Measurements from ENCODE around the gene NUDT9.

NUDT9 gene

GRCh38 chr4:87428979-87429378 lies 6.6 kb downstream of the NUDT9 start:
- Histone ChIP-seq H3K9me2 (replicated peaks; ENCODE audit: insufficient read depth, low read length) (no peaks in the 10 kb centered on the region), H3K79me2 (ENCODE audit: low read length) (peaks cover 58% of the 10 kb centered on the region), H3K27me3 (replicated peaks; ENCODE audit: insufficient read depth, low read length) (no peaks in the 10 kb centered on the region), H4K20me1 (ENCODE audit: insufficient read depth, low read length) (no peaks in the 10 kb centered on the region), H3K36me3 (replicated peaks; ENCODE audit: insufficient read depth, low read length) (no peaks in the 10 kb centered on the region), H3K4me3 (ENCODE audit: low read length) (no peak overlapping the region), H3K9ac (ENCODE audit: low read length) (no peak overlapping the region), H3K27ac (ENCODE audit: low read length) (no peak overlapping the region), H3F3A (ENCODE audit: insufficient read depth, low read length) (no peaks in the 10 kb centered on the region), H2AFZ (ENCODE audit: low read length) (no peak overlapping the region), H3K9me3 (replicated peaks; ENCODE audit: insufficient read depth, low read length) (no peaks in the 10 kb centered on the region), H3K4me2 (ENCODE audit: low read depth, low read length) (no peak overlapping the region), H3K4me1 (ENCODE audit: low read length) (no peaks in the 10 kb centered on the region)
- no peak for TF ChIP-seq EZH2 (optimal IDR thresholded peaks at IDR 0.05; ENCODE audit: low read depth, low read length)
- TF ChIP-seq, protein P1, sequence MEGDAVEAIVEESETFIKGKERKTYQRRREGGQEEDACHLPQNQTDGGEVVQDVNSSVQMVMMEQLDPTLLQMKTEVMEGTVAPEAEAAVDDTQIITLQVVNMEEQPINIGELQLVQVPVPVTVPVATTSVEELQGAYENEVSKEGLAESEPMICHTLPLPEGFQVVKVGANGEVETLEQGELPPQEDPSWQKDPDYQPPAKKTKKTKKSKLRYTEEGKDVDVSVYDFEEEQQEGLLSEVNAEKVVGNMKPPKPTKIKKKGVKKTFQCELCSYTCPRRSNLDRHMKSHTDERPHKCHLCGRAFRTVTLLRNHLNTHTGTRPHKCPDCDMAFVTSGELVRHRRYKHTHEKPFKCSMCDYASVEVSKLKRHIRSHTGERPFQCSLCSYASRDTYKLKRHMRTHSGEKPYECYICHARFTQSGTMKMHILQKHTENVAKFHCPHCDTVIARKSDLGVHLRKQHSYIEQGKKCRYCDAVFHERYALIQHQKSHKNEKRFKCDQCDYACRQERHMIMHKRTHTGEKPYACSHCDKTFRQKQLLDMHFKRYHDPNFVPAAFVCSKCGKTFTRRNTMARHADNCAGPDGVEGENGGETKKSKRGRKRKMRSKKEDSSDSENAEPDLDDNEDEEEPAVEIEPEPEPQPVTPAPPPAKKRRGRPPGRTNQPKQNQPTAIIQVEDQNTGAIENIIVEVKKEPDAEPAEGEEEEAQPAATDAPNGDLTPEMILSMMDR (IDR thresholded peaks at IDR 0.05; ENCODE audit: low read length) = no peak
- no peak for TF ChIP-seq EZH2phosphoT487 (IDR thresholded peaks at IDR 0.05; ENCODE audit: low read length)
- DNase-seq = no peak

GRCh38 chr4:87430038-87430437 lies 7.7 kb downstream of the NUDT9 start:
- no peaks in the 10 kb centered on the region for H3K4me1 ChIP-seq (ENCODE audit: low read length)
- no peaks in the 10 kb centered on the region for H3K9me2 ChIP-seq (replicated peaks; ENCODE audit: insufficient read depth, low read length)
- TF ChIP-seq EZH2phosphoT487 (IDR thresholded peaks at IDR 0.05; ENCODE audit: low read length) = no peak
- no peak for TF ChIP-seq EZH2 (optimal IDR thresholded peaks at IDR 0.05; ENCODE audit: low read depth, low read length)
- TF ChIP-seq, protein P1 (IDR thresholded peaks at IDR 0.05; ENCODE audit: low read length) = no peak

DNA sequence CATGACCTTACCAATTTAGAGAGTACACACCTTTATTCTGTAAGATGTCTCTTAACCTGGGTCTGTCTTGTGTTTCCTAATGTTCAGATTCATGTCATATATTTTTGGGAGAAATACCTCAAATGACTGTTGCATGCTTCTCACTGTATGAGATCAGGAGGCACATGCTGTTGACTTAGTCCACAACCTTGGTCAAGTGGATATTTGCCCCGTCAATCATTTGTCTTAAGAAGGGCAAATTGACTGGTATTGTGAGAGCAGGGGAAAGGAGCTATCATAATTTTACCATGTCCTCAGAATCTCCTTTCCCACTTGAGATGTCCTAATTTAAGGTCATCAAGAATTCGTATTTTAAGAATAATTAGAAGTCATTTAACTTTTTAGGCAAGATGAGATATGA lies 11.0 kb downstream of the NUDT9 start:
- H3K9ac ChIP-seq (ENCODE audit: low read length) = no peak overlapping the region
- no peaks in the 10 kb centered on the region for H3K9me2 ChIP-seq (replicated peaks; ENCODE audit: insufficient read depth, low read length)
- no peak overlapping the region for H3K27ac ChIP-seq (ENCODE audit: low read length)
- no peak overlapping the region for H3K4me3 ChIP-seq (ENCODE audit: low read length)
- no peaks in the 10 kb centered on the region for H3F3A ChIP-seq (ENCODE audit: insufficient read depth, low read length)
- H3K27me3 ChIP-seq (replicated peaks; ENCODE audit: insufficient read depth, low read length) = no peaks in the 10 kb centered on the region
- no peak overlapping the region for H3K4me2 ChIP-seq (ENCODE audit: low read depth, low read length)
- H3K36me3 ChIP-seq (replicated peaks; ENCODE audit: insufficient read depth, low read length) = no peaks in the 10 kb centered on the region; the same call in 1 of the 2 replicates
- peaks cover 35% of the 10 kb centered on the region for H3K79me2 ChIP-seq (ENCODE audit: low read length)
- no peak overlapping the region for H2AFZ ChIP-seq (ENCODE audit: low read length)
- H3K4me1 ChIP-seq (ENCODE audit: low read length) = no peaks in the 10 kb centered on the region
- H3K9me3 ChIP-seq (replicated peaks; ENCODE audit: insufficient read depth, low read length) = no peaks in the 10 kb centered on the region
- no peak for DNase-seq
- H4K20me1 ChIP-seq (ENCODE audit: insufficient read depth, low read length) = no peaks in the 10 kb centered on the region
- TF ChIP-seq EZH2 (optimal IDR thresholded peaks at IDR 0.05; ENCODE audit: low read depth, low read length) (no peak), EZH2phosphoT487 (IDR thresholded peaks at IDR 0.05; ENCODE audit: low read length) (no peak)
- TF ChIP-seq, protein P1 (IDR thresholded peaks at IDR 0.05; ENCODE audit: low read length) = no peak

More at GRCh38 chr4:87430038-87430437, 7.7 kb downstream of the NUDT9 start:
- Histone ChIP-seq H3K27me3 (replicated peaks; ENCODE audit: insufficient read depth, low read length) (no peaks in the 10 kb centered on the region), H2AFZ (ENCODE audit: low read length) (no peak overlapping the region), H3K36me3 (replicated peaks; ENCODE audit: insufficient read depth, low read length) (no peaks in the 10 kb centered on the region), H3K9ac (ENCODE audit: low read length) (no peak overlapping the region), H3K79me2 (ENCODE audit: low read length) (peaks cover 47% of the 10 kb centered on the region), H3K9me3 (replicated peaks; ENCODE audit: insufficient read depth, low read length) (no peaks in the 10 kb centered on the region), H4K20me1 (ENCODE audit: insufficient read depth, low read length) (no peaks in the 10 kb centered on the region), H3K4me3 (ENCODE audit: low read length) (no peak overlapping the region), H3F3A (ENCODE audit: insufficient read depth, low read length) (no peaks in the 10 kb centered on the region), H3K4me2 (ENCODE audit: low read depth, low read length) (no peak overlapping the region), H3K27ac (ENCODE audit: low read length) (no peak overlapping the region)
- no peak for DNase-seq

Measured in MM.1S (cell line).